SK-N-SH treated with all-trans-retinoic acid at 6 μM for 48 hours (cell line): Measurements from ENCODE around the gene GPSM1.

Source experiments
- ARNTL ChIP-seq: fragments of 450-650 bp; formaldehyde crosslinking; IDR thresholded peaks from 2 replicates; pipeline ENCODE4 v1.5.0; 2020; ENCODE audit warnings: low read depth, mild to moderate bottlenecking, moderate library complexity, borderline replicate concordance
- BACH2 ChIP-seq: fragments of 250-450 bp; sonication (Bioruptor Pico); IDR thresholded peaks from 2 replicates; pipeline ENCODE4 v1.9.0; 2021; ENCODE audit warnings: mild to moderate bottlenecking, borderline replicate concordance
- TCF4 ChIP-seq: fragments of 250-450 bp; sonication (Bioruptor Pico); IDR thresholded peaks from 2 replicates; pipeline ENCODE4 v1.8.0; 2021; ENCODE audit warnings: mild to moderate bottlenecking, moderate library complexity, borderline replicate concordance
- ZNF70 ChIP-seq: fragments of 450-650 bp; formaldehyde crosslinking; IDR thresholded peaks from 2 replicates; pipeline ENCODE4 v1.5.0; 2020; ENCODE audit warnings: mild to moderate bottlenecking, moderate library complexity
- TF ChIP-seq, protein P1 (sequence below): fragments of 250-450 bp; sonication (Bioruptor Pico); IDR thresholded peaks from 2 replicates; pipeline ENCODE4 v1.8.0; 2020; ENCODE audit warnings: mild to moderate bottlenecking, moderate library complexity, borderline replicate concordance
- TF ChIP-seq, protein P2 (sequence below): fragments of 250-450 bp; sonication (Bioruptor Pico); IDR thresholded peaks from 2 replicates; pipeline ENCODE4 v1.5.1; 2021; ENCODE audit warnings: mild to moderate bottlenecking, moderate library complexity

DNA sequence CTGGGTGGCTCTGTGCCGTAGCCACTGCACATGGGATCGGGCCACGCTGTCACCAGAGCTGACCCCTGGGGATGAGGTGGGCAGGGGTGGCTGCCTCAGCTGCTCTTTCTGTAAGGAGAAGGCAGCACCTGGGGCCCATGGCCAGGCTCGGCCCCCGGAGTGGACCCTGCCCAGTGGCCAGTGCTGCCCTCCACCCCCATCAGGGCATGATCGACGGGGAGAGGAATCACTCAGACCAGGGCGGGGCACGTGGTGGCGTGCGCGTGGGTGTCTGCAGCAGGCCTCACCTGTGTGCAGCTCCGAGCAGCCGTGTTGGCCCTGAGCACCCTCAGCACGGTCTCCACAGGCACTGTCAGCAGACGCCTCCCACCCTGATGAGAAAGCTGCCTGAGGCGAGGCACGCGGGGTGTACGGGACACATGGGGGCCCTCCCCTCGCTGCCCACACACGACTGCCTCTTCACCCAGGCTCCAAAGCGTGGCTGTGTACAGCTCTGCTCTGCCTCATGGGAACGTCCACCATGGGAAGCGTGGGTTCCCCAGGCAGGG is 54.7 kb downstream of the GPSM1 start:
- TF ChIP-seq, protein P1, sequence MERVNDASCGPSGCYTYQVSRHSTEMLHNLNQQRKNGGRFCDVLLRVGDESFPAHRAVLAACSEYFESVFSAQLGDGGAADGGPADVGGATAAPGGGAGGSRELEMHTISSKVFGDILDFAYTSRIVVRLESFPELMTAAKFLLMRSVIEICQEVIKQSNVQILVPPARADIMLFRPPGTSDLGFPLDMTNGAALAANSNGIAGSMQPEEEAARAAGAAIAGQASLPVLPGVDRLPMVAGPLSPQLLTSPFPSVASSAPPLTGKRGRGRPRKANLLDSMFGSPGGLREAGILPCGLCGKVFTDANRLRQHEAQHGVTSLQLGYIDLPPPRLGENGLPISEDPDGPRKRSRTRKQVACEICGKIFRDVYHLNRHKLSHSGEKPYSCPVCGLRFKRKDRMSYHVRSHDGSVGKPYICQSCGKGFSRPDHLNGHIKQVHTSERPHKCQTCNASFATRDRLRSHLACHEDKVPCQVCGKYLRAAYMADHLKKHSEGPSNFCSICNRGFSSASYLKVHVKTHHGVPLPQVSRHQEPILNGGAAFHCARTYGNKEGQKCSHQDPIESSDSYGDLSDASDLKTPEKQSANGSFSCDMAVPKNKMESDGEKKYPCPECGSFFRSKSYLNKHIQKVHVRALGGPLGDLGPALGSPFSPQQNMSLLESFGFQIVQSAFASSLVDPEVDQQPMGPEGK (CRISPR knock-in tag), result no peak
- TF ChIP-seq TCF4 (CRISPR knock-in tag), result no peak
- no peak for TF ChIP-seq ARNTL (CRISPR knock-in tag)
- TF ChIP-seq, protein P2, sequence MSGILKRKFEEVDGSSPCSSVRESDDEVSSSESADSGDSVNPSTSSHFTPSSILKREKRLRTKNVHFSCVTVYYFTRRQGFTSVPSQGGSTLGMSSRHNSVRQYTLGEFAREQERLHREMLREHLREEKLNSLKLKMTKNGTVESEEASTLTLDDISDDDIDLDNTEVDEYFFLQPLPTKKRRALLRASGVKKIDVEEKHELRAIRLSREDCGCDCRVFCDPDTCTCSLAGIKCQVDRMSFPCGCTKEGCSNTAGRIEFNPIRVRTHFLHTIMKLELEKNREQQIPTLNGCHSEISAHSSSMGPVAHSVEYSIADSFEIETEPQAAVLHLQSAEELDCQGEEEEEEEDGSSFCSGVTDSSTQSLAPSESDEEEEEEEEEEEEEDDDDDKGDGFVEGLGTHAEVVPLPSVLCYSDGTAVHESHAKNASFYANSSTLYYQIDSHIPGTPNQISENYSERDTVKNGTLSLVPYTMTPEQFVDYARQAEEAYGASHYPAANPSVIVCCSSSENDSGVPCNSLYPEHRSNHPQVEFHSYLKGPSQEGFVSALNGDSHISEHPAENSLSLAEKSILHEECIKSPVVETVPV (CRISPR knock-in tag), result no peak
- TF ChIP-seq BACH2 (CRISPR knock-in tag), result no peak
- TF ChIP-seq ZNF70 (CRISPR knock-in tag), result no peak
